DOHH2 (cell line): ENCODE measurements around the gene H2AZ1.

Experiments used
- H3F3A ChIP-seq: fragments of 200-600 bp; sonication (generic), shearing (Covaris generic); 2 replicates; pipeline ENCODE4 v1.6.0; 2016; ENCODE audit warnings: antibody characterized with exemption, mild to moderate bottlenecking; ENCODE audit not compliant: control insufficient read depth, insufficient read depth
- H3K27ac ChIP-seq: fragments of 200-600 bp; sonication (generic); 2 replicates; pipeline ENCODE4 v1.5.1; 2014; ENCODE audit warnings: low read depth, mild to moderate bottlenecking, low read length, moderate library complexity
- H3K27me3 ChIP-seq: fragments of 200-600 bp; sonication (generic); 2 replicates; pipeline ENCODE4 v1.6.1; 2014; ENCODE audit warnings: mild to moderate bottlenecking, low read length, mixed read lengths; ENCODE audit not compliant: control insufficient read depth
- H3K36me3 ChIP-seq: fragments of 200-600 bp; sonication (generic); 2 replicates; pipeline ENCODE4 v1.6.1; 2014; ENCODE audit warnings: mild to moderate bottlenecking, low read length, moderate library complexity, mixed read lengths; ENCODE audit not compliant: control insufficient read depth
- H3K4me1 ChIP-seq: fragments of 200-600 bp; sonication (generic); 2 replicates; pipeline ENCODE4 v1.6.1; 2014; ENCODE audit warnings: mild to moderate bottlenecking, low read length, mixed read lengths; ENCODE audit not compliant: control insufficient read depth
- H3K4me2 ChIP-seq: fragments of 200-600 bp; sonication (generic); 2 replicates; pipeline ENCODE4 v1.6.0; 2014; ENCODE audit warnings: mild to moderate bottlenecking, low read length, moderate library complexity
- H3K4me3 ChIP-seq: fragments of 200-600 bp; sonication (generic); 2 replicates; pipeline ENCODE4 v1.5.1; 2014; ENCODE audit warnings: mild to moderate bottlenecking, low read length, mixed read lengths
- H3K79me2 ChIP-seq: fragments of 200-600 bp; sonication (generic); 2 replicates; pipeline ENCODE4 v1.6.1; 2014; ENCODE audit warnings: mild to moderate bottlenecking, low read length, mixed read lengths; ENCODE audit not compliant: control insufficient read depth
- H3K9me2 ChIP-seq: fragments of 200-600 bp; sonication (generic); replicated peaks from 2 replicates; pipeline ENCODE4 v1.6.1; 2014; ENCODE audit warnings: mild to moderate bottlenecking, low read length, mixed read lengths; ENCODE audit not compliant: control insufficient read depth
- H3K9me3 ChIP-seq: fragments of 200-600 bp; sonication (generic); 2 replicates; pipeline ENCODE4 v1.6.1; 2014; ENCODE audit warnings: antibody characterized with exemption, low read length, mixed read lengths; ENCODE audit not compliant: control insufficient read depth, insufficient read depth
- H4K20me1 ChIP-seq: fragments of 200-600 bp; sonication (generic); 2 replicates; pipeline ENCODE4 v1.6.0; 2014; ENCODE audit warnings: low read depth, mild to moderate bottlenecking, antibody characterized with exemption, low read length, moderate library complexity; ENCODE audit not compliant: control insufficient read depth, insufficient read depth
- EZH2phosphoT487 ChIP-seq: fragments of 200-600 bp; sonication (generic); IDR thresholded peaks from 2 replicates; pipeline ENCODE4 v1.6.1; 2017; ENCODE audit warnings: borderline replicate concordance, mild to moderate bottlenecking, antibody characterized with exemption, low read length, moderate library complexity, mixed read lengths
- TF ChIP-seq, protein P1 (sequence below): fragments of 200-600 bp; sonication (generic); IDR thresholded peaks from one replicate; pipeline ENCODE4 v1.5.1; 2014; ENCODE audit warnings: antibody characterized with exemption, mild to moderate bottlenecking, low read depth, low read length; ENCODE audit not compliant: poor library complexity, severe bottlenecking

The H2AZ1 gene

DNA sequence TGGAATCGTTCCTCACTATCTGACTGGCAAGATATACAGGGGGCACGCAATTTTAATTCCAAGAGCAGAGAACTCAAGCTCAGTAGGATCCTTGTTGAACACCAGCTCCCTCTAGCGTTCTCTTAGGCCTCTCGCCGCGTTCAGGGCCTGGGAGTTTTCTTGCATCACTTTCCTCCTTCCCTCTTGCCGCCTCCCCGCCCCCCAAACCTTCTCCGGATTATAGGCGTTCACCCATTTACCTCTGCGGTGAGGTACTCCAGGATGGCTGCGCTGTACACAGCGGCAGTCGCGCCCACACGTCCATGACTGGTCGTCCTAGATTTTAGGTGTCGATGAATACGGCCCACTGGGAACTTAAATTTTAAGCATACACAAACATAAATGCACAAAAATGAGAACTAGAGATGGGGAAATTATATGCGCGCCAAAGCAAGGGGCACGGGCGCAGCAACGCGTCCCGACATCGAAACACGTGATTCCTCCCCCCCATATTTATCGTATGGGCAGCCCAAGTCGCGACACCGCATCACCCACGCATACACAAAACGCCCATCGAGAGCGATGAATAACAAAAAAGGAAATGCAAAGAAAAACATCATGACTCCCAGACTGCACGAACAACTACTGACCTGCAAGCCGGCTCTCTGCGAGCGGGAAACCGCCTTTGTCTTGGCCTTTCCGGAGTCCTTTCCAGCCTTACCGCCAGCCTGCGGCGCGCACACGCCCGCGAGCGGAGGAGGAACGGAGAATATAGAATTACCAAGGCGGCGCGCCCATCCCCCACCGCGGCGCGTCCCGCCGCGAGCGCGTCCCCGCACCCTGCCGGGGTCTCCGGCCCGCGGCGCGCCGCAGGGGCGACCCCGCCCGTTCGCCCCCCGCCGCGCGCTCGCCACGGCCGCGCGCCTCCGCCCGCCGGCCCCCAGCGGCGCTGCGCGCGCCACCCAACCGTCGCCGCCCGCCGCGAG is 759 bp downstream of the H2AZ1 start:
- Histone ChIP-seq H3K4me3 (peak overlapping the region; percentile 96), H3K4me2 (peak overlapping the region; percentile 78), H3F3A (peaks cover 24% of the 10 kb centered on the region), H3K4me1 (peaks cover 44% of the 10 kb centered on the region), H4K20me1 (peaks cover 14% of the 10 kb centered on the region; the same call in 1 of the 2 replicates), H3K36me3 (peaks cover 55% of the 10 kb centered on the region), H3K9me2 (no peaks in the 10 kb centered on the region), H3K27ac (peak overlapping the region; percentile 91), H3K79me2 (peaks cover 67% of the 10 kb centered on the region), H3K9me3 (no peaks in the 10 kb centered on the region), H3K27me3 (no peaks in the 10 kb centered on the region)
- TF ChIP-seq, protein P1, sequence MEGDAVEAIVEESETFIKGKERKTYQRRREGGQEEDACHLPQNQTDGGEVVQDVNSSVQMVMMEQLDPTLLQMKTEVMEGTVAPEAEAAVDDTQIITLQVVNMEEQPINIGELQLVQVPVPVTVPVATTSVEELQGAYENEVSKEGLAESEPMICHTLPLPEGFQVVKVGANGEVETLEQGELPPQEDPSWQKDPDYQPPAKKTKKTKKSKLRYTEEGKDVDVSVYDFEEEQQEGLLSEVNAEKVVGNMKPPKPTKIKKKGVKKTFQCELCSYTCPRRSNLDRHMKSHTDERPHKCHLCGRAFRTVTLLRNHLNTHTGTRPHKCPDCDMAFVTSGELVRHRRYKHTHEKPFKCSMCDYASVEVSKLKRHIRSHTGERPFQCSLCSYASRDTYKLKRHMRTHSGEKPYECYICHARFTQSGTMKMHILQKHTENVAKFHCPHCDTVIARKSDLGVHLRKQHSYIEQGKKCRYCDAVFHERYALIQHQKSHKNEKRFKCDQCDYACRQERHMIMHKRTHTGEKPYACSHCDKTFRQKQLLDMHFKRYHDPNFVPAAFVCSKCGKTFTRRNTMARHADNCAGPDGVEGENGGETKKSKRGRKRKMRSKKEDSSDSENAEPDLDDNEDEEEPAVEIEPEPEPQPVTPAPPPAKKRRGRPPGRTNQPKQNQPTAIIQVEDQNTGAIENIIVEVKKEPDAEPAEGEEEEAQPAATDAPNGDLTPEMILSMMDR, result peak; percentile 80
- no peak for TF ChIP-seq EZH2phosphoT487

DNA sequence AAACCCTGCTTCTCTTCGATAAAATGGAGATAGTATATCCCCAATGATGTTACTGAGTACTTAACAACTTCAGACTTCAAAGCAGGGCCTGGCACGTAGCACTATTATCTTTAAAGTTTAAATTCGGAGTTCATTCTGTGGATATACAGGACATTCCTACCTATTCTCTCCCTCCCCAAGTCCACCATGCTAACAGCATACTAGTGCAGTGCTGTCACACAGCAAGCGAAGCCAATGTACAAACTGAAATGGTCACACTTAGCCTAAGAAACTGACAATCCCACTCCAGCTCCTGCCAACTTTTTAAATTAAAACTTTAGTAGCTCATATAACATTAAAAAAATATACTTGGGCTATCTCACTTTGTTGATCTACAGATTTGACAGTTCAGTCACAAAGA is 2.5 kb downstream of the H2AZ1 start:
- no peaks in the 10 kb centered on the region for H3K27me3 ChIP-seq
- peak overlapping the region; percentile 78 for H3K4me2 ChIP-seq
- peaks cover 3% of the 10 kb centered on the region; the same call in 1 of the 2 replicates for H3K9me3 ChIP-seq
- H4K20me1 ChIP-seq, result peaks cover 14% of the 10 kb centered on the region; the same call in 1 of the 2 replicates
- H3F3A ChIP-seq, result peaks cover 24% of the 10 kb centered on the region
- H3K36me3 ChIP-seq, result peaks cover 68% of the 10 kb centered on the region
- H3K9me2 ChIP-seq, result no peaks in the 10 kb centered on the region
- H3K27ac ChIP-seq, result peak overlapping the region; percentile 91
- peaks cover 83% of the 10 kb centered on the region for H3K79me2 ChIP-seq
- H3K4me1 ChIP-seq, result peaks cover 60% of the 10 kb centered on the region
- no peak for TF ChIP-seq EZH2phosphoT487
- TF ChIP-seq, protein P1, result no peak
- H3K4me3 ChIP-seq, result peak overlapping the region; percentile 96

DNA sequence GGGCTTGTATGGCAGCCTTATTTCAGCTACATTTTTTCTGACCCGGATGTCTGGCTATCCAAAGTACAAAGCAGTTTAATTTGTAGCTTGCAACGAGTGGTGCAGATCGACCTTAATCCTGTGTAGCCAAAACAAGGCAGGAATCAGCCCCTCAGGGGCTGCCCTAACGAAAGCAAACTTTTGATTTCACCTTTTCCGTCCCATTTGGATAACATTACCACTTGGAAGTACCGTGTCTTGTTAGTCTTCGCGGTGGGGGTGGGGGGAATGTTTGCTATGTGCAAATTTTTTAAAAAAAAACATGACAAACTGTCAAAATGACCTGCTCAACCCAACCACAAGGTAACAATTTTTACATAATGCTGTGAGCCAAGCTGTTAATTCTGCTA is 2.9 kb downstream of the H2AZ1 start:
- no peak for TF ChIP-seq EZH2phosphoT487
- TF ChIP-seq, protein P1, result no peak
- Histone ChIP-seq H3K4me2 (peak overlapping the region; percentile 78), H3K4me1 (peaks cover 59% of the 10 kb centered on the region), H4K20me1 (peaks cover 14% of the 10 kb centered on the region; the same call in 1 of the 2 replicates), H3K9me3 (peaks cover 3% of the 10 kb centered on the region; the same call in 1 of the 2 replicates), H3K4me3 (peak overlapping the region; percentile 96), H3K27me3 (no peaks in the 10 kb centered on the region), H3K9me2 (no peaks in the 10 kb centered on the region), H3K36me3 (peaks cover 72% of the 10 kb centered on the region), H3F3A (peaks cover 24% of the 10 kb centered on the region), H3K27ac (peak overlapping the region; percentile 91), H3K79me2 (peaks cover 83% of the 10 kb centered on the region)
